Measurements from ENCODE around the gene STEAP3. TPM values are rescaled to one million over a fixed set of nuclear protein-coding genes. Genes with fewer than 3 reads are reported as not detected.

The STEAP3 gene
- total and polyA plus RNA-seq, 2 donors (not counting 1 experiment from before 2014, with no cell fraction given) = 13.7 to 28.4 TPM

DNA sequence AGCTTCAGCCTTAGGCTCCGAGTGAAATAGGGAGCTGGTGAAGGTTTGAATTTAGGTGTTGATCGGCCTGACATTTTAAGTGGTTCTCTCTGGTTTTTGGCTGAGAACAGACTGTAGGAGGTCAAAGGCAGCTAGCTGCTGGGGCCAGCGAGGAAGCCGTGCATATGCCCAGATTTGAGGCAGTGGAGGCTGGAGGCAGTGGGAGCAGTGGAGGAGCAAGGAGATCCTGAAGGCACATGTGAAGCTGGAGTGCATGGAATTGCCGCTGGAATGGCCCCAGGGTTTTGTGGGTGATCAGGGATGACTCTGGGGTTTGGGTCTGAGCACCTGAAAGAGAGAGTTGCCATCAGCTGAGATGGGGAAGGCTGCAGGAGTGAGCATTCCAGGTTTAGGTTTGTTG, 25.1 kb downstream of the STEAP3 start:
- no peak overlapping the region for H3K4me2 ChIP-seq (ENCODE audit: extremely low read depth, insufficient read depth, low read length)
- DNase-seq (ENCODE audit: low read depth in 2 of 2) = no peak

DNA sequence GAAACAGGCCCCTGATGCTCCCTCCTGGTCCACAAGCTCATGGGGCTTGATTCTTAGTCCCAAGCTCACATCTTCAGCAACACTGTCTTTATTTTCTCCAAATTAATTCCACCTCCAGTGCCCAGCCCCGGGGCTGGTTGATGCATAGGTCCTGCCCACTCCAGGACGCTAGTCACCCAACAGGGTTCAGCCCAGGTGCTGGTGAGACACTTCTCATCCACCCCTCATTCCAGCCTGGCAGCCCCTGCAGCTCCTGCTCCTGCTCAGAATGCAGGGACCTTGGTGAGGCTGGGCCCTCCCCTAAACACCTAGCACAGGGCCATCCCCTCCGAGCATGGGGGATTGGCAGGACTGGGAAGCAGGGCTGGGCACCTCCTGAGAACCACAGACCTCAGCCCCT, 25.7 kb downstream of the STEAP3 start:
- TF ChIP-seq EZH2 (IDR thresholded peaks at IDR 0.05; ENCODE audit: low read length, missing control alignments) (no peak), CTCF (conservative IDR thresholded peaks at IDR 0.05 in 1 of 2, IDR thresholded peaks at IDR 0.05 in 1 of 2; ENCODE audit: low read depth in 1 of 2, low read length in 2 of 2) (no peak)
- H3K9ac ChIP-seq (ENCODE audit: insufficient read depth, low read length) = no peak overlapping the region
- no peak overlapping the region for H3K4me2 ChIP-seq (ENCODE audit: extremely low read depth, insufficient read depth, low read length)
- no peak overlapping the region for H3K4me3 ChIP-seq (replicated peaks in 1 of 4; ENCODE audit: control extremely low read depth in 1 of 4, insufficient read depth in 1 of 4, low read depth in 3 of 4, low read length in 4 of 4)
- no peaks in the 10 kb centered on the region for H3K9me3 ChIP-seq (ENCODE audit: control insufficient read depth, insufficient read depth, low read depth, low read length)
- H3K27ac ChIP-seq (ENCODE audit: insufficient read depth, low read length) = no peak overlapping the region
- H4K20me1 ChIP-seq (ENCODE audit: control insufficient read depth, extremely low read depth, insufficient read depth, low read length) = no peaks in the 10 kb centered on the region
- H3K79me2 ChIP-seq (ENCODE audit: control insufficient read depth, insufficient read depth, low read length) = no peaks in the 10 kb centered on the region
- H2AFZ ChIP-seq (ENCODE audit: low read length) = no peak overlapping the region
- peaks cover 7% of the 10 kb centered on the region for H3K36me3 ChIP-seq (ENCODE audit: control insufficient read depth, insufficient read depth, low read length)
- DNase-seq (ENCODE audit: low read depth in 2 of 2) = no peak
- no peaks in the 10 kb centered on the region for H3K27me3 ChIP-seq (ENCODE audit: control insufficient read depth, insufficient read depth, low read length)
- H3K4me1 ChIP-seq (ENCODE audit: control insufficient read depth, extremely low read depth, insufficient read depth, low read length) = peaks cover 24% of the 10 kb centered on the region

More for the DNA sequence above, 25.1 kb downstream of the STEAP3 start:
- Histone ChIP-seq H3K9me3 (ENCODE audit: control insufficient read depth, insufficient read depth, low read depth, low read length) (no peaks in the 10 kb centered on the region), H3K27ac (ENCODE audit: insufficient read depth, low read length) (no peak overlapping the region), H3K4me1 (ENCODE audit: control insufficient read depth, extremely low read depth, insufficient read depth, low read length) (peaks cover 20% of the 10 kb centered on the region), H3K27me3 (ENCODE audit: control insufficient read depth, insufficient read depth, low read length) (no peaks in the 10 kb centered on the region), H3K9ac (ENCODE audit: insufficient read depth, low read length) (no peak overlapping the region), H2AFZ (ENCODE audit: low read length) (no peak overlapping the region), H3K36me3 (ENCODE audit: control insufficient read depth, insufficient read depth, low read length) (peaks cover 7% of the 10 kb centered on the region), H3K79me2 (ENCODE audit: control insufficient read depth, insufficient read depth, low read length) (no peaks in the 10 kb centered on the region), H3K4me3 (replicated peaks in 1 of 4; ENCODE audit: control extremely low read depth in 1 of 4, insufficient read depth in 1 of 4, low read depth in 3 of 4, low read length in 4 of 4) (no peak overlapping the region), H4K20me1 (ENCODE audit: control insufficient read depth, extremely low read depth, insufficient read depth, low read length) (no peaks in the 10 kb centered on the region)
- TF ChIP-seq CTCF (conservative IDR thresholded peaks at IDR 0.05 in 1 of 2, IDR thresholded peaks at IDR 0.05 in 1 of 2; ENCODE audit: low read depth in 1 of 2, low read length in 2 of 2) = no peak
- TF ChIP-seq EZH2 (IDR thresholded peaks at IDR 0.05; ENCODE audit: low read length, missing control alignments) = no peak

DNA sequence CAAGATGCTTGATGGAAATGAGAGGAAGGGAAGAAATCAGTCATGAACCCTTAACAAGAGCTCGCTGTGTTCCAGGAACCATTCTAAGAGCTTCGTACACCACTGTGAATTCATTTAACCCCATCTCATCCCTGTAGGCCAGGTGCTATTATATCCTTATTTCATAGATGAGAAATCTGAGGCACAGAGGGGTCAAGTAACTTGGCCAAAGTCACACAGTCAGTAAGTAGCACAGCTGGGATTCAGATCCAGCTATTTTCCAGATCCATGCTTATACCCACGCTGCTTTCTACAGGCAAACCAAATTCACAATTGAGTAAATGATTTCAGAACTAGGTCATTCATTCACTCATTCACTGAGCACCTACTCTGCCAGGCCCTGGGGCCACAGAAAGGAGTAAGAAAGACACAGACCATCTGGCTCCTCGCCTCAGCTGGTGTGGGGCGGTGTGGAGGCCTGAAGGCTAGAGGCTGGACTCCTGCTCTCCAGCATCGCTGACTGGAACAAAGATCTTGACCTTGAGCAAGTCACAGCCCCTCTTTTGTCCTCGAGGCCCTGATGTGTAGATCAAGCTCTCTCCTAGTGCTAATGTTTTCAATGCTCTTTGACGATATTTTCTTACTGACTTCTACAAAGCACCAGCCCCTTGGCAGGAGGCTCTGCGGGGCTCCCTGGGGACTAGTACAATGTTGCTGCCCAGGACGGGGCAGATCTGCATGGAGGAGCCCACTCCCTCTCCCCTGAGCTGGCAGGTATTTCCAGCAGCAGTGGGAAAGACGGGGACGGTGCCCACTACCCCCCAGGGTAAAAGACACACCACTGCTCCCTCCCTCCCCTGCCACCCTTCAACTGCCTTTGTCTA, 26.5 kb downstream of the STEAP3 start:
- DNase-seq (ENCODE audit: low read depth in 2 of 2) = no peak
- no peaks in the 10 kb centered on the region for H4K20me1 ChIP-seq (ENCODE audit: control insufficient read depth, extremely low read depth, insufficient read depth, low read length)
- H3K9ac ChIP-seq (ENCODE audit: insufficient read depth, low read length) = no peak overlapping the region
- H3K4me2 ChIP-seq (ENCODE audit: extremely low read depth, insufficient read depth, low read length) = no peak overlapping the region
- no peaks in the 10 kb centered on the region for H3K79me2 ChIP-seq (ENCODE audit: control insufficient read depth, insufficient read depth, low read length)
- no peak overlapping the region for H2AFZ ChIP-seq (ENCODE audit: low read length)
- no peaks in the 10 kb centered on the region for H3K9me3 ChIP-seq (ENCODE audit: control insufficient read depth, insufficient read depth, low read depth, low read length)
- H3K27me3 ChIP-seq (ENCODE audit: control insufficient read depth, insufficient read depth, low read length) = no peaks in the 10 kb centered on the region
- H3K4me3 ChIP-seq (replicated peaks in 1 of 4; ENCODE audit: control extremely low read depth in 1 of 4, insufficient read depth in 1 of 4, low read depth in 3 of 4, low read length in 4 of 4) = no peak overlapping the region
- H3K36me3 ChIP-seq (ENCODE audit: control insufficient read depth, insufficient read depth, low read length) = peaks cover 9% of the 10 kb centered on the region
- H3K27ac ChIP-seq (ENCODE audit: insufficient read depth, low read length) = no peak overlapping the region
- H3K4me1 ChIP-seq (ENCODE audit: control insufficient read depth, extremely low read depth, insufficient read depth, low read length) = peaks cover 26% of the 10 kb centered on the region
- TF ChIP-seq EZH2 (IDR thresholded peaks at IDR 0.05; ENCODE audit: low read length, missing control alignments) (no peak), CTCF (conservative IDR thresholded peaks at IDR 0.05 in 1 of 2, IDR thresholded peaks at IDR 0.05 in 1 of 2; ENCODE audit: low read depth in 1 of 2, low read length in 2 of 2) (no peak)

Measured in fibroblast of lung (primary cell).